Duodenal mucosa (tissue), 2 donors: ENCODE data around the gene ANXA3.

Experiments used
- H3K27ac ChIP-seq: one replicate; pipeline ENCODE4 v1.7.0; 2013; ENCODE audit warnings: low read depth, low read length
- H3K27me3 ChIP-seq, 2 donors: one replicate each; pipeline ENCODE4 v1.7.0; 2013; ENCODE audit warnings: low read length in 2 of 2, control low read depth in 1 of 2; ENCODE audit not compliant: insufficient read depth in 2 of 2, control insufficient read depth in 1 of 2
- H3K36me3 ChIP-seq, 2 donors: one replicate each; pipeline ENCODE4 v1.7.0; 2013; ENCODE audit warnings: low read length in 2 of 2, control low read depth in 1 of 2; ENCODE audit not compliant: insufficient read depth in 2 of 2, control insufficient read depth in 1 of 2
- H3K4me1 ChIP-seq, 2 donors: one replicate each; pipeline ENCODE4 v1.7.0; 2013; ENCODE audit warnings: low read length in 2 of 2, control low read depth in 1 of 2; ENCODE audit not compliant: insufficient read depth in 2 of 2, control insufficient read depth in 1 of 2
- H3K4me3 ChIP-seq, 2 donors: one replicate each; pipeline ENCODE4 v1.7.0; 2013; ENCODE audit warnings: low read length in 2 of 2, low read depth in 1 of 2
- H3K9ac ChIP-seq, 2 donors: one replicate each; pipeline ENCODE4 v1.7.0; 2013; ENCODE audit warnings: low read length in 2 of 2, low read depth in 1 of 2
- H3K9me3 ChIP-seq, 2 donors: one replicate each; pipeline ENCODE4 v1.7.0; 2013; ENCODE audit warnings: low read length in 2 of 2, control low read depth in 1 of 2; ENCODE audit not compliant: control insufficient read depth in 1 of 2

Gene ANXA3

GRCh38 chr4:78519962-78520361 is 31.6 kb upstream of the ANXA3 start:
- Histone ChIP-seq H3K9me3 (no peaks in the 10 kb centered on the region), H3K27ac (no peak overlapping the region), H3K27me3 (no peaks in the 10 kb centered on the region), H3K36me3 (no peaks in the 10 kb centered on the region), H3K4me1 (no peaks in the 10 kb centered on the region), H3K4me3 (no peak overlapping the region), H3K9ac (no peak overlapping the region)

GRCh38 chr4:78520808-78521226 is 30.8 kb upstream of the ANXA3 start:
- H3K4me1 ChIP-seq, result no peaks in the 10 kb centered on the region
- H3K27ac ChIP-seq, result no peak overlapping the region
- no peaks in the 10 kb centered on the region for H3K36me3 ChIP-seq
- no peak overlapping the region for H3K9ac ChIP-seq
- no peak overlapping the region for H3K4me3 ChIP-seq
- no peaks in the 10 kb centered on the region for H3K9me3 ChIP-seq
- no peaks in the 10 kb centered on the region for H3K27me3 ChIP-seq

GRCh38 chr4:78524009-78524408 is 27.6 kb upstream of the ANXA3 start:
- Histone ChIP-seq H3K36me3 (no peaks in the 10 kb centered on the region), H3K9me3 (no peaks in the 10 kb centered on the region), H3K4me3 (no peak overlapping the region), H3K9ac (no peak overlapping the region), H3K4me1 (no peaks in the 10 kb centered on the region), H3K27me3 (no peaks in the 10 kb centered on the region), H3K27ac (no peak overlapping the region)

GRCh38 chr4:78525559-78525958 is 26.0 kb upstream of the ANXA3 start:
- H3K9ac ChIP-seq, result no peak overlapping the region
- H3K27me3 ChIP-seq, result no peaks in the 10 kb centered on the region
- H3K4me1 ChIP-seq, result no peaks in the 10 kb centered on the region
- no peak overlapping the region for H3K27ac ChIP-seq
- no peaks in the 10 kb centered on the region for H3K36me3 ChIP-seq
- H3K9me3 ChIP-seq, result no peaks in the 10 kb centered on the region
- H3K4me3 ChIP-seq, result no peak overlapping the region

GRCh38 chr4:78527103-78527502 is 24.5 kb upstream of the ANXA3 start:
- H3K4me3 ChIP-seq, result no peak overlapping the region
- no peak overlapping the region for H3K9ac ChIP-seq
- no peaks in the 10 kb centered on the region for H3K4me1 ChIP-seq
- no peak overlapping the region for H3K27ac ChIP-seq
- no peaks in the 10 kb centered on the region for H3K27me3 ChIP-seq
- no peaks in the 10 kb centered on the region for H3K36me3 ChIP-seq
- no peaks in the 10 kb centered on the region for H3K9me3 ChIP-seq

- Histone ChIP-seq H3K27ac (no peak overlapping the region), H3K4me1 (no peaks in the 10 kb centered on the region), H3K27me3 (no peaks in the 10 kb centered on the region), H3K4me3 (no peak overlapping the region), H3K9me3 (no peaks in the 10 kb centered on the region), H3K36me3 (no peaks in the 10 kb centered on the region), H3K9ac (no peak overlapping the region)
Measured at GRCh38 chr4:78527555-78527954, 24.0 kb upstream of the ANXA3 start.

GRCh38 chr4:78528327-78528726 is 23.2 kb upstream of the ANXA3 start:
- no peak overlapping the region for H3K9ac ChIP-seq
- H3K9me3 ChIP-seq, result no peaks in the 10 kb centered on the region
- H3K4me3 ChIP-seq, result no peak overlapping the region
- no peaks in the 10 kb centered on the region for H3K36me3 ChIP-seq
- H3K27ac ChIP-seq, result no peak overlapping the region
- no peaks in the 10 kb centered on the region for H3K27me3 ChIP-seq
- no peaks in the 10 kb centered on the region for H3K4me1 ChIP-seq

GRCh38 chr4:78529569-78530209 is 21.9 kb upstream of the ANXA3 start:
- H3K27ac ChIP-seq, result no peak overlapping the region
- H3K9ac ChIP-seq, result no peak overlapping the region
- no peak overlapping the region for H3K4me3 ChIP-seq
- H3K27me3 ChIP-seq, result no peaks in the 10 kb centered on the region
- H3K4me1 ChIP-seq, result no peaks in the 10 kb centered on the region
- H3K9me3 ChIP-seq, result no peaks in the 10 kb centered on the region
- no peaks in the 10 kb centered on the region for H3K36me3 ChIP-seq

- Histone ChIP-seq H3K4me3 (no peak overlapping the region), H3K36me3 (no peaks in the 10 kb centered on the region), H3K27ac (no peak overlapping the region), H3K4me1 (no peaks in the 10 kb centered on the region), H3K9ac (no peak overlapping the region), H3K9me3 (no peaks in the 10 kb centered on the region), H3K27me3 (no peaks in the 10 kb centered on the region)
Measured at GRCh38 chr4:78532046-78532445, 19.5 kb upstream of the ANXA3 start.

GRCh38 chr4:78533854-78534253 is 17.7 kb upstream of the ANXA3 start:
- no peak overlapping the region for H3K4me3 ChIP-seq
- no peaks in the 10 kb centered on the region for H3K27me3 ChIP-seq
- H3K4me1 ChIP-seq, result no peaks in the 10 kb centered on the region
- no peaks in the 10 kb centered on the region for H3K36me3 ChIP-seq
- H3K9me3 ChIP-seq, result no peaks in the 10 kb centered on the region
- H3K9ac ChIP-seq, result no peak overlapping the region
- H3K27ac ChIP-seq, result no peak overlapping the region
